ENCODE results near the gene SIRPB2. TPM values are rescaled to one million over a fixed set of nuclear protein-coding genes. Genes with fewer than 3 reads are reported as not detected.
A peak's percentile ranks its signal among the peaks of the same experiment; 100 is the strongest.

The SIRPB2 gene
- 2.2 TPM for total RNA-seq
- long read RNA-seq, partial matches to known transcripts, result 0 of 1 reads
- long read RNA-seq, other reads (novel, unspliced or antisense), result 1 of 1 reads

DNA sequence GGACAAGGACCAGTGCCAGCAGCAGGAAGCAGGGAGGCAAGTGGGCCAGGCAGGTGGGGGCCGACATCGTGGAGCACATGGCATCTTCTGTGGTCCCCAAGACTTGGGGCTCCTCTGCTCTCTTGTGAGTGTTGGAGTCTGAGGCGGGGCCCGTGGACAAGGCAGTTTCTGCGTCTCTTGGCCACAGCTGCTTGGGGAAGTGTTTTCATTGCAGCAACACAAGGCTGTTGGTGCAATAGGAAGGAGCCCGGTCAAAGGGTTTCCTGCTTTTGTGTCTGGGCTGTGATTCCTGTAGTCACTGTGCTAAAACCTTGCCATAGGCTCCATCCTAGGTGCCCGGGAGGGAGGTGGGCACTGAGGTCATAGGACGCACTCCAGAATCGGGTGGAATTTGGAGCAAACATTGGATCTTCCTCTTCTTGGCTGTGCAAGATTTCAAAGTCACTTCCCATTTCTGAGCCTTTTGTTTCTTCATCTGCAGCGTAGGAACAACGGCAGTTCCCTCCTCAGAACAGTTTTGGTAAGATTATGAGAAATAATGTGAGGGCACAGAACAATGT is at the start of gene SIRPB2:
Gene SIRPB2, minus strand, starts transcription at position 140 of the 560 bp plus-strand sequence. Its CDS starts 61 bp downstream, at position 79.
- peak; percentile 90 for DNase-seq (ENCODE audit: low spot score)
- intact Hi-C loops (cut with DNase I), result no loop called here

DNA sequence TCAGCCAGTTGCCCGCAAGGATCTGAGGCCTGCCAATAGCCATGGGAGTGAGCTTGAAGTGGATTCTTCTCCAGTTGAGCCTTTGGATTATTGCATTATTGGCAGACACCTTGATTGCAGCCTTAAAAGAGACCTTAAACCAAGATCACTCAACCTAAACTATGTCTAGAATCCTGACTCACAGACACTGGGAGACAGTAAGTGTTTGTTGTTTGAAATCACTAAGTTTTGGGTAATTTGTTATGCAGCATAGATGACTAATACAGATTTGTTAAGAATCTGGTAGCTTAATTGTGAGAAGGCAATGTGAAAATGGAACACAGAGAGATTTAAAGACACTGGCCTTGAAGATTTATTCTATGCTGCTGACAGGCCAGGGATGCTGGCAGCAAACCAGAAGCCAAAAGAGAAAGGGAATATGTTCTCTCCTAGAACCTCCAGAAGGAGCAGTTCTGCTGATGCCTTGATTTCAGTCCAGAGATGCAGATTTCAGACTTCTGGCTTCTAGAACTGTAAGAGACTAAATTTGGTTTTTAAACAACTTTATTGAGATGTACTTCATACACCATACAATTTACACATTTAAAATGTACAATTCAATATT is 48.7 kb upstream of the SIRPB2 start:
- intact Hi-C loops (cut with DNase I), result no loop called here
- no peak for DNase-seq (ENCODE audit: low spot score)

DNA sequence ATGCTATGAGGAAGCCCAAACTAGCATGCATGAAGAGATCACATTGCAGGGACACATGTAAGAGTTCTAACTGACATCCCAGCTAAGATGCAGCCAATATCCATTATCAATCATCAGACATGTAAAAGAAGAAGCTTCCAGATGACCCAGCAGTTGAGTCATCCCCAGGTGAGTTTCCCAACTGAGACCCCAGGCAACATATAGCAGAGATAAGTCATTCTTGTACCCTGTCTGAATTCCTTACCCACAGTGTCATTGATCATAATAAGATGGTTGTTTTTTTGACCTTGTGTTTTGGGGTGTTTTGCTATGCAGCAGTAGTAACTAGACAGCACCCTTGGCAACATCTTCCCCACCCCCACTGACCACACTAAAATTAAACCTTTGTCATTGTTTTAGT is 47.4 kb upstream of the SIRPB2 start:
- no peak for DNase-seq (ENCODE audit: low spot score)
- intact Hi-C loops (cut with DNase I), result no loop called here

DNA sequence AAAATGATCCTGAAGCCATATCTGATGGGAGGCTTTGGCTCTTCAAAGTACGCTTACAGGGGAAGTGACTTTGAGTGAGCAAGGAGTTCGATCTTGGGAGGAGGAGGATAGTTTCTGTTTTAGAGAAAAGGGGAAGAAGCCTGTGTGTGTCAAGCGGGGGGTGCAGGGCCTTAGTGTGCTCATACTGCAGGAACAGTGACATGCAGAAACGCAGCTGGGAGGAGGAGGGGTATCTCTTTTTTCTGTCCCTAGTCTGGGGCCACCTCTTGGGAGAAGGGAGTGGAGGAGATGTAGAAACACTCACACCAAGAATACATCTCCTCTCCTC is 46.5 kb upstream of the SIRPB2 start:
- DNase-seq (ENCODE audit: low spot score), result peak; percentile 85
- intact Hi-C loops (cut with DNase I), result no loop called here

DNA sequence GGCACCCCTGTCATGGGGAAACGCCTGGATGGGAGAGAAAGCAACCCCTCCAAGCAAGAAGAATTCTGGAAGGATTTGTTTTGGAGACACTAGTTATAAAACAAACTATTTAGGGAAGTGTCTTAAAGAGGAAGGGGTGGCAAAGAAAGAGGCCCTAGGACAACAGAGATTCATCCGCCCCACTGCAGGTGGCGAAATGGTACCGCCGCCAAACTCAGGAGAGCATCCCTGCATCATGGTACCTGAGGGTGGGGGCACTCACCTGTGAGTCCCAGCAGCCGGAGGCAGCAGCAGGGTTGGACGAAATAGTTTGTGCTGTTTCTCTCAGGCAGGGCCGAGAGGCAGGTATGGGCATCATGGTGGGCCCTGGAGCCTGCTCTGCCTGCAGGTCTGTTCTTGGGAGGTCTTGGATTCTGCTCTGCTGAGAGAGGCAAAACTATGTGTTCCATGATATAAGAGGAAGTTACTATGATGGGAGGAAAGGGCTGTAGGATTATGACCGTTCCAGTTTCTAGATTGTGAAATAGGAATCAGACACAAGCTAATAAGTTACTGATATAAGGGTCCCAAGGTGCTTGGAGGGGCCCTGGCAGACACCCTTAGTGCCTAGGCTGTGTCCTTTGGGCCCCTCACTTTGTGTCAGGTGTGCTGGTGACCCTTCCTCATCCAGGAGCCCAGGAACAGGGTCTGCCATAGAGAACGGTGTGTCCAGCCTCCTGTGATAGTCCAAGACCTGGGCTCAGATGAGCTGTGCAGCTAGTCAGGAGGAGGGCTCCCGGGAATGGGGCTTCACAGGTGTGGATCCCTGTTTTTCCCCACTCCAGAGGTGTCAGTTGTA is 45.9 kb upstream of the SIRPB2 start:
- intact Hi-C loops (cut with DNase I), result no loop called here
- DNase-seq (ENCODE audit: low spot score), result peak; percentile 77

DNA sequence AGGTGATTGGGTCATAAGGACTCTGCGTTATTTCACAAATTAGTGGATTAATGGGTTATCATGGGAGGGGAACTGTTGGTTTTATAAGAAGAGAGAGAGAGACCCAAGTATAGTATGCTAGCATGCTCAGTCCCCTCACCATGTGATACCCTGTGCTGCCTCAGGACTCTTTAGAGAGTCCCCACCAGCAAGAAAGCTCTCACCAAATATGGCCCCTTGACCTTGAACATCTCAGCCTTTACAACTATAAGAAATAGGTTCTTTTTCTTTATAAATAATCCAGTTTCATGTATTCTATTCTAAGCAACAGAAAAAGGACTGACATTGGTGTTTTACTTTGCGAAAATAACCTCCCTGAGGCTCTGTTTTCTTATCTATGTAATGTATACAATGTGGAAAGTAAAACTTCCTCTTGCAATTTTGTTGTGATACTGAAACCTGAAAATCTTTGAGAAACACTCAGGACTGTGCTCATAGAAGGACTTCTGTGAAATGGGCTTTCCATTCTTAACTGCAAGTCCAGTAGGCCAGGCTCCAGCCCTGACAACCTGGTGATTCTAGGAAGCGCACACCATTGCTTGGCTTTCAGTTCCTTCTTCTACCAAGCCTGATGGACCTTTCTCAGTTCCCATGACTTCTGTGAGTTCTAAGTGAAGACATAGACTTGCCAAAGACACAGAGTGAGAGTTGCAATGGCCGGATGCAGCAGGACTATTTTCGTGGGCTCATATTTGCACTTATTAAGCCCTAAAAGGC is 44.4 kb upstream of the SIRPB2 start:
- intact Hi-C loops (cut with DNase I), result no loop called here
- DNase-seq (ENCODE audit: low spot score), result no peak

DNA sequence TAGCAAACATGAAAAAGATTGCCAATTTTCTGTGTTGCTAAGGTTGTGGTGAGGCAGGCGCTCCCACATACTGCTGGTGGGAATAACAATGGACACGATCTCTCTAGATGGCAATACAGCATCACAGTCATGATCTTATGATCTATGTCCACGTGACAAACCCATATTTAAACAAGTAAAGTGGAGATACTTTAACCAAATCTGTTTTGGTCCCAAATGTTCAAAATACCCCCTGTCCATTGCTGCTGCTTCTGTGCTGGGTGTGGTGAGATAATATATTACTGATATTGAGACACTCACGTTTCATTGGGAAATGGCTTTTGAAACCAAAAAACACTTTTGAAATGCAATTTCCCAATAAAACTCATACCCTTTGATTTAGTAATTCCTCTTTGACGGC is 43.3 kb upstream of the SIRPB2 start:
- DNase-seq (ENCODE audit: low spot score), result no peak
- intact Hi-C loops (cut with DNase I), result no loop called here

DNA sequence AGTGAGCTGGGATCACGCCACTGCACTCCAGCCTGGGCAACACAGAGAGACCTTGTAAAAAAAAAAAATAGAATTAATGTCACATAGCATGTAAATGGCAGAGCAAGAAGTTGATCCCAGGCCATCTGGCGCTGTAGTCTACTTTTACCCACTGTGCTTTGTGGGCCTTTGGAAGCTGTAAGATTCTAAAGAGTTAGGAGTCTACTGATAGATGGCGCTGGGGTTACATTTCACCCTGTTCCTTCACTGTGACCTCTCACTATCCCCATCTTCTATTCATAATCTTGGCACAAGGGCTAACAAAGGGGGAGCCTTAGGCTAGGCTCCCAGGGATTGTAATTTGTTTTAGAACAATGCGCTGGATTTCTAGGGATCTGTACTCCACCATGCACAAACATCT is 41.8 kb upstream of the SIRPB2 start:
- no peak for DNase-seq (ENCODE audit: low spot score)
- intact Hi-C loops (cut with DNase I), result no loop called here

DNA sequence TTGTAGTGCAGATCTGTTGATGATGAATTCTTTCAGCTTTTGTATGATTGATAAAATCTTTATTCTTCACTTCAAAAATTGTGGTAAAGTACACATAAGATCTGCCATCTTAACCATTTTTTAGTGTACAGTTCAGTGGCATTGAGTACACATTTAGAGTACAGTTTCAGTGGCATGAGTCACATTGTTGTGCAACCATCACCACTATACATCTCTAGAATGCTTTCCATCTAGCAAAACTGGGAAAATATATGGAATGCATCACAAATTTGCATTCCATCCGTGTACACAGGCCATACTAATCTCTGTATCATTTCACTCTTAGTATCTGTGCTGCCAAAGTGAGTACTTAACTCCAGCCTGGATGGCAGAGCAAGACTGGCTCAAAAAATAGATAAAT is 37.6 kb upstream of the SIRPB2 start:
- intact Hi-C loops (cut with DNase I), result no loop called here
- DNase-seq (ENCODE audit: low spot score), result no peak

DNA sequence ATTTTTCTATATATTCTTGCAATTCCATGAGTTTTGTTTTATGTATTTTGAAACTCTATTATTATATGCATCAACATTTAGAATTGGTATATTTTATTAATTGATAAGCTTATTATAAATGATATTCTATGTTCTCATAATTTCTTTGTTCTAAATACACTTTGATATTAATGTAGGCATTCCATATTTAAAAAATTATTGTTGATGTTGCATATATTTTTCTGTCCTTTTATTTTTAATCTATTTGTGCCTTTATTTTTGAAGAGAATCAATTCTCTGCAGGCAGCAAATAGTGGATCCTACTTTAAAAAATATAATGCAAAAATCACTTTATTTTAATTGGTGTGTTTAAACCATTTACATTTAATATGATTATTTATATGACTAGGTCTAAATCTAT is 36.7 kb upstream of the SIRPB2 start:
- DNase-seq (ENCODE audit: low spot score), result no peak
- intact Hi-C loops (cut with DNase I), result no loop called here

DNA sequence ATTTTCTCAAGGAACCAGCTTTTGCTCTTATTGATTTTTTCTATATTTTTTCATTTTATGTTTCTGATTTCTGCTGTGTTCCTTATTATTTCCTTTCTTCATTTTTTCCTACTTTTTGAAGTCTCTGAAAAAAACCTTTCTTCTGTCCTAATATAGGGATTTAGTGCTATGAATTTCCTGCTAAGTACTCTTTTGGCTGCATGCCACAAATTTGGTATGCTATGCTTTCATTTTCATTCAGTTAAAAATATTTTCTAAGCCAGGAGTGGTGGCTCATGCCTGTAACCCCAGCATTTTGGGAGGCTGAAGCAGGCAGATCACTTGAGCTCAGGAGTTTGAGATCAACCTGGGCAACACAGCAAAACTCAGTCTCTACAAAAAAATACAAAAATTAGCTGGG is 35.7 kb upstream of the SIRPB2 start:
- DNase-seq (ENCODE audit: low spot score), result no peak
- intact Hi-C loops (cut with DNase I), result no loop called here

DNA sequence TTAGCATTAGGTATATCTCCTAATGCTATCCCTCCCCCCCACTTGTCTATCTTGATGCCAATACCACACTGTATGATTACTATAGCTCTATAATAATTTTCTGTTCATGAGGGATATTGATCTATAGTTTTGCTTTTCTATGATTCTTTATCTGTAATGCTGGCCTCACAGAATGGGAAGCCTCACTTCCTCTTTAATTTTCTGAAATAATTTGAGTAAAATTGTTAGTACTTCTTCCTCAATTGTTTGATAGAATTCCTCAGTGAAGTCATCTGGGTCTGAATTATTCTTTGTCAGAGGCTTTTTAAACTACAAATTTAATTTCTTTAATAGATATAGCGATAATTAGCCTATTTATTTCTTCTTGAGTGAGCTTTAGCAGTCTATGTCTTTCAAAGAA is 35.1 kb upstream of the SIRPB2 start:
- intact Hi-C loops (cut with DNase I), result no loop called here
- no peak for DNase-seq (ENCODE audit: low spot score)

DNA sequence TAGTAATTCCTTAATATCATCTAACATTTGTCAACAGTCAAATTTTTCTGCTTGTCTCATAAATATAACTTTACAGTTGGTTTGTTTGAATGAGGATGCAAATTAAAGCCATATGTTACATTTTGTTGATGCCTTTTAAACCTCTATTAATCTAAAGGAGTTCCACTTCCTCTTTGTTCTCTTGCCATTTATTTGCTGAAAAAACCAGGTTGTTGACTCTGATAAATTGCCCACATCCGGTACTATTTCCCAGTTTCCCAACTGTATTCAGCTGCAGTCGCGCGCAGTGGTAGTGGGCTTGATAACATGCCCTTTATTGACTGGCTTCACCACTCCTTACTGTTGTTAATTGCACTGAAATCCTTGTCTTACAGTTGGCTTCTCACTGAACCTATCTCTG is 32.8 kb upstream of the SIRPB2 start:
- no peak for DNase-seq (ENCODE audit: low spot score)
- intact Hi-C loops (cut with DNase I), result no loop called here

DNA sequence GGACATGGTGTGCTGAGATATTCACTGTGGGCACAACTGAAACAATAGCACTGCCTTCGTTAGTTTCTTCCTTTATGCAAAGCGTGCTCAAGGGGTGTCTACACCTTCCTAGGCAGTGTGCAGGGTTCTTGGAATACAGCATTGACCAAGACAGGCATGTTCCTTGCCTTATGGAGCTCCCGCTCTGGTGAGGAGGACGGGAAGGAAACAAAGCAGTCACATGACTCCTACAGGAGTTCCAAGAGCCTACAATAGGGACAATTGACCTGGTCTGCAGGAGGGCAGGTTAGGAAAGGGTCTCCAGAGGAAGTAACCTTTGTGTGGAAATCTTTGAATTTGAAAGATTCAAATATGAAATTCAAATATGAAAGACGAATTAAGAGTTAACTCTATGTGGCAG is 25.8 kb upstream of the SIRPB2 start:
- no peak for DNase-seq (ENCODE audit: low spot score)

DNA sequence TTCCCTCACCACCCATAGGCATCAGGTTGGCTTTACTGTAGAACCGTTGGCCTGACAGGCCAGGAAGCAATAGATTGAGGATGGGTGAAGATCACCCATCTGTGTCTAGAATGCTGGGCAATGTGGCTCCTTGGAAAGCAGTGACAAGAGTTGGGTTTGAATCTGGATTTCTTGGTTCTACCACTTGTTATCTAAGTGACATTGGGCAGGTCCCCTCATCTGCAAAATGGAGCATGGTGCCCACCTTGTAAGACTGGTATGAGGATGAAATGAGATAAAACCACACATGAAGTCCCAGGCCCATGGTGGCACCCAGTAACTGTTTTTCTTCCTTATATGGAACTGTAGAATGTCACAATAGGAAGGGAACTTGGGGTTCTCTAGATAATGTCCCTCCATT is 22.6 kb upstream of the SIRPB2 start:
- DNase-seq (ENCODE audit: low spot score), result no peak
- intact Hi-C loops (cut with DNase I), result no loop called here

More for the DNA sequence above, 25.8 kb upstream of the SIRPB2 start:
- intact Hi-C loops (cut with DNase I), result no loop called here

DNA sequence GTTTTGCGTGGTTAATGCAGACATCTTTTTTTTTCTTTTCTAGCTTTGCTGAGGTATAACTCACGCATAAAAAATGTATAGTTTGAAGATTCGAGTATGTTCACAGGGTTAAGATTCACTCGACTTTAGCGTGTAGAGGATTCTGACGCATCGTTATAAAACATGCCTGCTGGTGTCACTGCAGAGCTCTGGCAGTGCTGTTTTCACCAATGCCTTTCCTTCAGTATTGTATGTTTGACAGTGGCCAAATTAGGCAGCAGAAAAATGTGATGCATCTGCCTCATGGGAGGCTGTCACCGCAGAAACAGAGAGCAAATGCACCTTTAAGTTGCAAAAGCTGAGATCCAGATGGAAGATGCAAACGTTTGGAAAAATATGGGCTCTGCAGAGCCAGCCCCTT is 18.0 kb upstream of the SIRPB2 start:
- DNase-seq (ENCODE audit: low spot score), result no peak
- intact Hi-C loops (cut with DNase I), result no loop called here

DNA sequence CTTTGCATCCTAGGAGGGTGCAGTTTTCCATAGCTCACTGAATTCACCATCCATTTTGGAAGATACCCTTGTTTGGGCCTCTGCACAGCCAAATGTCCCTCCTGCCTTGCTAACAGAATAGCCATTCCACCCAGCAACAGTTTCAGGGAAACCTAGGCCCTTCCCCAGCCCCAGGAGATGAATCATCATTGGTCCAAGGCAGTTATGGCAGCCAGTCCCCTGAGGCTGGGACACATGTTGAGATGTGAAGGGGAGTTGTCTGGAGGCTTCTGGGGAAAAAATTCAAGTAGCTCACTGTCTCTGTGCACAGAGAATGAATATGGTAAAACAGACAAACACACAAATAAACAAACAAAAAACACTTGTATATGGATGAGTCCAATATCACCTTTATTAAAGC is 17.4 kb upstream of the SIRPB2 start:
- intact Hi-C loops (cut with DNase I), result no loop called here
- DNase-seq (ENCODE audit: low spot score), result no peak

DNA sequence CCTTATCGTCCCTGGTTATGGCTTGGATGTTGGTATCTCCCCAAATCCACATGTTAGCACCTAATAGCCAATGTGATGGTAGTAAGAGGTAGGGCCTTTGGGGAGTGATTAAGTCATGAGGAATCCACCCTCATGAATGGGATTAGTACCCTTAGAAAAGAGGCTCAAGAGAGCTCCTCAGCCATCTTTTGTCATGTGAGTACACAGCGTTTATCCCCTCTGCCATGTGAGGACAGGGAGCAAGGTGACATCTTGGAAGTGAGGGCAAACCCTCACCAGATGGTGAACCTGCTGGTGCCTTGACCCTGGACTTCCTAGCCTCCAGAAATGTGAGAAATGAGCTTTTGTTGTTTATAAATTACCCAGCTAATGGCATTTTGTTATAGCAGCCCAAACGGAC is 16.1 kb upstream of the SIRPB2 start:
- intact Hi-C loops (cut with DNase I), result no loop called here
- DNase-seq (ENCODE audit: low spot score), result no peak

DNA sequence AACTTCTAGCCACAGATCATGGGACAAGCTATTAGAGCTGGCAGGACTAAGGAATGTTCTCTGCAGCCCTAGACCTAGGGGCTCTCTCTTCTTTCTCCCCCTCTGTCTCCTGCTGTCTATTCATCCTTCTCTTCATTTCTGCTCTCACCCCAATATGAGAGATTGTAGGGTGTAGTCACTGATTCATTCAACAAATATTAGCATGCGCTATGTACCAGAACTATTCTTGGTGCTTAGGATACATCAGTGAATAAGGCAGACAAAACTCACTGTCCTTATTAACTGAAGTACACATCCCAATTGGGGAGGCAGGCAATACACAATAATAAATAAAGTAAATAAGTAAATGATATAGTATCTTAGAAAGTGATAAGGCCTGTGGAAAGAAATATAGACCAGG is 14.7 kb upstream of the SIRPB2 start:
- intact Hi-C loops (cut with DNase I), result no loop called here

DNA sequence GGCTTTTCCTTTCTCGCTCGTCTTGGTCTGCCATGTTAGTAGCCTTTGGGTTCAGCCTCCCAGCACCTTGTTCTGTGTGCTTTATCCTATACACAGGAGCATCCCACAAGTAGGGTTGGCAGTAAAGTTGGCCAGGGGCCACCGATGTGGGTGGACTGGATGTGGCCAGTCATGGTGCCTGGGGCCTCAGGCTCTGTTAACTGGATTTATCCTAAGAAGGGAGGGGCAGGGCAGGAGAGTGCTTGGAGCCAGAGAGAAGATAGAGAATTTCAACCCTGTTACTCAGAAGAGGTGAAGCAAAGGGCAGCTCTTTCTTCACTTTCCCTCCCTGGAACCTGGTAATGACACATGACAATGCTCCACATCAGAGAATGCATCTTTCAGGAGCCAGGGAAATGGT is 14.1 kb upstream of the SIRPB2 start:
- no peak for DNase-seq (ENCODE audit: low spot score)
- intact Hi-C loops (cut with DNase I), result no loop called here

More for the DNA sequence above, 14.7 kb upstream of the SIRPB2 start:
- no peak for DNase-seq (ENCODE audit: low spot score)
